K562 (cell line): ENCODE measurements around the gene ANKS4B. TPM values are rescaled to one million over a fixed set of nuclear protein-coding genes. Genes with fewer than 3 reads are reported as not detected.
A peak's percentile ranks its signal among the peaks of the same experiment; 100 is the strongest.

Source experiments
- CXXC5 ChIP-seq: fragments of 250-450 bp; sonication (Bioruptor Pico); IDR thresholded peaks from 2 replicates; pipeline ENCODE4 v1.8.0; 2022; ENCODE audit warnings: inconsistent platforms, mild to moderate bottlenecking, moderate library complexity
- HDAC3 ChIP-seq: fragments of 450-650 bp; IDR thresholded peaks from 2 replicates; pipeline ENCODE4 v1.6.1; 2018; ENCODE audit warnings: borderline replicate concordance, mild to moderate bottlenecking, moderate library complexity; ENCODE audit not compliant: partially characterized antibody
- MLX ChIP-seq, 2 experiments: fragments of 450-650 bp in 1 of 2; sonication (generic) in 1 of 2; formaldehyde crosslinking; conservative IDR thresholded peaks; 2 replicates each; pipeline versions ENCODE4 v1.4.0 to v1.8.1; 2020 to 2022; ENCODE audit warnings: mild to moderate bottlenecking in 1 of 2, missing genetic modification reagents in 1 of 2
- NFXL1 ChIP-seq: fragments of 450-650 bp; formaldehyde crosslinking; IDR thresholded peaks from 2 replicates; pipeline ENCODE4 v1.4.0; 2021; ENCODE audit warnings: mild to moderate bottlenecking
- RBM39 ChIP-seq: fragments of 200-400 bp; formaldehyde crosslinking; optimal IDR thresholded peaks from 2 replicates; pipeline ENCODE3; 2018; ENCODE audit warnings: low read depth, low read length
- RUNX1 ChIP-seq: sonication (generic); IDR thresholded peaks from 2 replicates; pipeline ENCODE4 v1.6.1; 2016; ENCODE audit warnings: antibody characterized with exemption, low read depth
- SRSF7 ChIP-seq: fragments of 200-400 bp; formaldehyde crosslinking; optimal IDR thresholded peaks from 2 replicates; pipeline ENCODE3; 2017; ENCODE audit warnings: mild to moderate bottlenecking, low read depth, low read length
- THAP7 ChIP-seq: fragments of 250-450 bp; sonication (Bioruptor Pico); IDR thresholded peaks from 2 replicates; pipeline ENCODE4 v1.5.0; 2021
- ZBTB2 ChIP-seq: fragments of 450-650 bp; IDR thresholded peaks from 2 replicates; pipeline ENCODE4 v1.6.1; 2016; ENCODE audit warnings: antibody characterized with exemption
- ZBTB40 ChIP-seq, 2 experiments: fragments of 450-650 bp in 1 of 2; sonication (generic) in 1 of 2; formaldehyde crosslinking in 1 of 2; IDR thresholded peaks; 2 replicates each; pipeline versions ENCODE4 v1.7.1 to v1.9.0; 2016 to 2022; ENCODE audit warnings: inconsistent platforms in 1 of 2, mild to moderate bottlenecking in 1 of 2, missing genetic modification reagents in 1 of 2
- ZNF436 ChIP-seq: fragments of 250-450, 450-650 bp; sonication (Bioruptor Pico); formaldehyde crosslinking; IDR thresholded peaks from 2 replicates; pipeline ENCODE4 v1.7.0; 2020; ENCODE audit warnings: mild to moderate bottlenecking
- ZNF766 ChIP-seq: fragments of 200-800 bp; sonication (Bioruptor generic); conservative IDR thresholded peaks from 2 replicates; pipeline ENCODE4 v1.6.1; 2016; ENCODE audit warnings: missing genetic modification characterization, missing compliant biosample characterization
- ZNF77 ChIP-seq: fragments of 250-450 bp; sonication (Bioruptor Pico); IDR thresholded peaks from 2 replicates; pipeline ENCODE4 v1.5.0; 2020
- polyA plus RNA-seq, 8 experiments: library from polyadenylated mRNA; depleted of rRNA in 4 of 8; stranded (reverse) in 5 of 8; unstranded in 3 of 8; fragments of >200 nt; fragmentation: Nextera tagmentation in 2 of 8; fragmentation: Illumina TruSeq in 1 of 8; extraction: Ambion mirVana in 2 of 8; extraction: Trizol in 1 of 8; gene quantifications; 2 replicates each; pipeline versions ENCODE4 v1.2.1 to v1.2.3, GENCODE V29; 2011 to 2014; ENCODE audit warnings: inconsistent platforms in 1 of 8, missing spikeins in 1 of 8
- total RNA-seq, 7 experiments: library from RNA; depleted of rRNA in 6 of 7; stranded (reverse); fragments of >200 nt in 6 of 7; fragmentation: Illumina TruSeq in 2 of 7; extraction: Trizol in 2 of 7; gene quantifications; 2 replicates each; pipeline versions ENCODE4 v1.2.1 to v1.2.3, GENCODE V29; 2011 to 2021; ENCODE audit warnings: low replicate concordance in 1 of 7

Gene ANKS4B
- total and polyA plus RNA-seq, 9 of the 15 experiments (the other 6 are each of a cell fraction or from before 2014, with no cell fraction given): not detected

- TF ChIP-seq ZBTB2 (peak; percentile 59; the same call in 1 of the 2 replicates), HDAC3 (peak; percentile 88), MLX (CRISPR knock-in tag; conservative IDR thresholded peaks at IDR 0.05) (no peak), ZBTB40 (IDR thresholded peaks at IDR 0.05) (peak; percentile 44; the same call in 1 of the 2 replicates), ZBTB40 (CRISPR knock-in tag; IDR thresholded peaks at IDR 0.05) (no peak), ZNF436 (CRISPR knock-in tag) (no peak), CXXC5 (peak; percentile 65), SRSF7 (no peak), NFXL1 (CRISPR knock-in tag) (no peak), RBM39 (peak; percentile 18), THAP7 (CRISPR knock-in tag) (no peak), RUNX1 (peak; percentile 35; the same call in 1 of the 2 replicates), ZNF766 (CRISPR knock-in tag) (peak; percentile 38; the same call in 1 of the 2 replicates), ZNF77 (CRISPR knock-in tag) (no peak)
Observed at GRCh38 chr16:21260870-21261791, 27.6 kb downstream of the ANKS4B start (continued).
